DOHH2 (cell line): ENCODE measurements around the gene PSMC1.

ENCODE experiments used
- CTCF ChIP-seq: fragments of 200-600 bp; sonication (generic); IDR thresholded peaks from one replicate; pipeline ENCODE4 v1.5.1; 2014; ENCODE audit warnings: antibody characterized with exemption, mild to moderate bottlenecking, low read depth, low read length; ENCODE audit not compliant: poor library complexity, severe bottlenecking
- EZH2phosphoT487 ChIP-seq: fragments of 200-600 bp; sonication (generic); IDR thresholded peaks from 2 replicates; pipeline ENCODE4 v1.6.1; 2017; ENCODE audit warnings: borderline replicate concordance, mild to moderate bottlenecking, antibody characterized with exemption, low read length, moderate library complexity, mixed read lengths

DNA sequence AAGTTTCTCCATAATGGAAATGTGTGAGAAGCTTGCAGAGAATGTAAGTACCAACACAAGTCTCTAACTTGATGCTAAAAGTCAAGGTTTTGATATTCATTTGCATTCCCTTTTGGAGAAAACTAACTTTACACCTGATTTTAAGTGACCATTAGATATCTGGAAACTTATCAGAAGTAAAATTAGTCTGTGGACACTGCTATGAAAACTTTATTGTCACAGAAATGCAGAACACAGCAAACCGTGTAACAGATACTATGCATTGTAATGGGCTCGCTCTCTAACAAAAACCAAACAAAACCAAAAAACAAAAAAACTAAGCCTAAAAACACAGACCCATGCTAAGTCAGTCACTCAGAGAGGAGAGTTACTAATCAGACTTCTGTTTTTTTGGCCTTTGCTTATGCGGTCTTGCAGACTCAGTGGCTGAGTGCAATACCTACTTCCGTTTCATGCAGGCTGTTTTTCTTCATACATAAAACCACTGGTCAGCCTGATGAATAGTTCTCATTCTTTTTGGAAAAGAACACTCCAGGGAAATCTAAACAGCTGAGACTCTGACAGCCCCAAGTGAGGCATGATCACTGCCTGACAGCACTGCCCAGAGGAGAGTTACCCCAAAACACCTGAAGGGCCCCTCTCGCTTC lies 39.6 kb downstream of the PSMC1 start:
- TF ChIP-seq CTCF, result no peak
- no peak for TF ChIP-seq EZH2phosphoT487
